A673 (cell line): Measurements from ENCODE around the gene CCM2. TPM values are rescaled to one million over a fixed set of nuclear protein-coding genes. Genes with fewer than 3 reads are reported as not detected.
"Not testable (repeated sequence)": the region's sequence is repeated elsewhere in the genome, so short reads cannot be mapped to it uniquely, and the experiment has no call there.

Source experiments
- BruUV-seq: library from RNA; stranded (reverse); fragments of 400-500 nt; replicated peaks from 2 replicates; lab custom pipeline; 2021; lab: Mats Ljungman, UMichigan
- CTCF ChIA-PET: fragments of 300-600 bp; sonication (Branson Sonifier 250); formaldehyde crosslinking; loops from one replicate; lab custom pipeline; 2022; ENCODE audit warnings: antibody characterized with exemption; lab: Charles Lee
- POLR2A ChIA-PET: fragments of 300-600 bp; sonication (Branson Sonifier 250); formaldehyde crosslinking; loops from one replicate; lab custom pipeline; 2022; ENCODE audit warnings: antibody characterized with exemption; ENCODE audit not compliant: low non-redundant PET; lab: Charles Lee
- DNase-seq: peaks from one replicate; pipeline ENCODE4 v3.0.0-alpha.2; 2015; ENCODE audit warnings: low spot score
- H3K27ac ChIP-seq: fragments of 200-600 bp; sonication (generic); 2 replicates; pipeline ENCODE4 v1.5.1; 2016; ENCODE audit warnings: mixed run types, low read depth, mild to moderate bottlenecking, mixed read lengths, antibody characterized with exemption, low read length; ENCODE audit not compliant: poor library complexity, severe bottlenecking
- H3K27me3 ChIP-seq: fragments of 200-600 bp; sonication (generic); replicated peaks from 2 replicates; pipeline ENCODE4 v1.6.1; 2017; ENCODE audit warnings: mixed run types, low read depth, mild to moderate bottlenecking, mixed read lengths, antibody characterized with exemption, low read length; ENCODE audit not compliant: insufficient read depth, poor library complexity
- H3K36me3 ChIP-seq: fragments of 200-600 bp; sonication (generic); 2 replicates; pipeline ENCODE4 v1.6.1; 2016; ENCODE audit warnings: mixed run types, mild to moderate bottlenecking, mixed read lengths, antibody characterized with exemption, low read length; ENCODE audit not compliant: insufficient read depth, poor library complexity, severe bottlenecking
- H3K4me1 ChIP-seq: fragments of 200-600 bp; sonication (generic); 2 replicates; pipeline ENCODE4 v1.6.1; 2017; ENCODE audit warnings: mixed run types, mild to moderate bottlenecking, mixed read lengths, antibody characterized with exemption, low read length; ENCODE audit not compliant: insufficient read depth, poor library complexity, severe bottlenecking
- H3K4me3 ChIP-seq: fragments of 200-600 bp; sonication (generic); 2 replicates; pipeline ENCODE4 v1.5.1; 2016; ENCODE audit warnings: low read depth, mixed run types, mild to moderate bottlenecking, mixed read lengths, low read length; ENCODE audit not compliant: poor library complexity, severe bottlenecking
- H3K9me3 ChIP-seq: fragments of 200-600 bp; sonication (generic); 2 replicates; pipeline ENCODE4 v1.6.1; 2016; ENCODE audit warnings: mixed run types, low read depth, mild to moderate bottlenecking, mixed read lengths, antibody characterized with exemption, low read length; ENCODE audit not compliant: poor library complexity, severe bottlenecking
- EZH2 ChIP-seq: fragments of 200-600 bp; sonication (generic); IDR thresholded peaks from 2 replicates; pipeline ENCODE4 v1.6.1; 2017; ENCODE audit warnings: borderline replicate concordance, low read depth, mild to moderate bottlenecking, mixed read lengths, antibody characterized with exemption, low read length; ENCODE audit not compliant: poor library complexity, severe bottlenecking
- intact Hi-C: fragments of 100-400 bp; cut with micrococcal nuclease; formaldehyde crosslinking; loops from one replicate; pipeline ENCODE4 v1.10.0; 2022; ENCODE audit not compliant: unreplicated experiment
- total RNA-seq: library from RNA; stranded (reverse); gene quantifications from 2 replicates; pipeline ENCODE4 v1.2.3, GENCODE V29; 2021
- TF ChIP-seq, protein P1 (sequence below): fragments of 300-800, 200-600 bp; sonication (generic); conservative IDR thresholded peaks from 2 replicates; pipeline ENCODE4 v1.5.1; 2017; ENCODE audit warnings: low read depth, mild to moderate bottlenecking, antibody characterized with exemption, low read length, moderate library complexity, mixed read lengths

CCM2 gene
- total RNA-seq, 1 experiment from 2014 or later = 35.2 TPM

- DNase-seq = peak; percentile 30
- Histone ChIP-seq H3K36me3 (peaks cover 1% of the 10 kb centered on the region), H3K27ac (no peak overlapping the region), H3K4me3 (no peak overlapping the region), H3K4me1 (no peaks in the 10 kb centered on the region), H3K27me3 (no peaks in the 10 kb centered on the region), H3K9me3 (peaks cover 7% of the 10 kb centered on the region)
- BruUV-seq = no TSS peak
- TF ChIP-seq, protein P1, sequence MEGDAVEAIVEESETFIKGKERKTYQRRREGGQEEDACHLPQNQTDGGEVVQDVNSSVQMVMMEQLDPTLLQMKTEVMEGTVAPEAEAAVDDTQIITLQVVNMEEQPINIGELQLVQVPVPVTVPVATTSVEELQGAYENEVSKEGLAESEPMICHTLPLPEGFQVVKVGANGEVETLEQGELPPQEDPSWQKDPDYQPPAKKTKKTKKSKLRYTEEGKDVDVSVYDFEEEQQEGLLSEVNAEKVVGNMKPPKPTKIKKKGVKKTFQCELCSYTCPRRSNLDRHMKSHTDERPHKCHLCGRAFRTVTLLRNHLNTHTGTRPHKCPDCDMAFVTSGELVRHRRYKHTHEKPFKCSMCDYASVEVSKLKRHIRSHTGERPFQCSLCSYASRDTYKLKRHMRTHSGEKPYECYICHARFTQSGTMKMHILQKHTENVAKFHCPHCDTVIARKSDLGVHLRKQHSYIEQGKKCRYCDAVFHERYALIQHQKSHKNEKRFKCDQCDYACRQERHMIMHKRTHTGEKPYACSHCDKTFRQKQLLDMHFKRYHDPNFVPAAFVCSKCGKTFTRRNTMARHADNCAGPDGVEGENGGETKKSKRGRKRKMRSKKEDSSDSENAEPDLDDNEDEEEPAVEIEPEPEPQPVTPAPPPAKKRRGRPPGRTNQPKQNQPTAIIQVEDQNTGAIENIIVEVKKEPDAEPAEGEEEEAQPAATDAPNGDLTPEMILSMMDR = no peak
- no peak for TF ChIP-seq EZH2
- ChIA-PET POLR2A (no interaction called here), CTCF (no interaction called here)
- intact Hi-C loops = no loop called here
These were observed 21.7 kb downstream of the CCM2 start for GRCh38 chr7:45021604-45022296.

DNA sequence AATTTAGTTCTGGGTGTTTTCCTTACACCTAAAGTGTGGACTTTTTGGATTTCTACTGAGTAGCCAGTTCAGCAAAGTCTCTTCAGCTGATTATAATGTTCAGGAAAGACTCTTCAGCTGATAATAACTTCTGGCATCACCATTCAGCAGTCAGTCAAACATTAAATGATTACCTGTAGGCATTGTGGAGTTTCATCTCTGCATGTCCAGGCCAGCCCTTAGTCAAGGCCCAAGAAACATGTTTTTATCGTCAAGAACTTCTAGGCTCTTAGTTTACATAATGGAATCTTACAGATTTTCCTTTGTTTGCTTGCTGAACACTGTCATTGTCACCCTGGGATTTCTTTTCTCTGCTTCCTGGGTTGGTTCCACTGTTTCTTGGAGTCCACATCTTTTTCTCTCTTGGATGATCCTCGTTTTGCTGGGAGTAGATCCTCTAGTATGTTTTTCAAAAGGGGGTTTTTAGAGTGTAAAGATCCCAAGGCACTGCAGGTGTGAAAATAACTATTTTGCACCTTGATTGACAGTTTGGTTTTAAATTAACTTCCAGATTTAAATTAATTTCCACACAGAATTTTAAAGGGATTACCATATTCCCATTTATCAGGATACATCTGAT, 24.2 kb downstream of the CCM2 start:
- CTCF ChIA-PET = no interaction called here

DNA sequence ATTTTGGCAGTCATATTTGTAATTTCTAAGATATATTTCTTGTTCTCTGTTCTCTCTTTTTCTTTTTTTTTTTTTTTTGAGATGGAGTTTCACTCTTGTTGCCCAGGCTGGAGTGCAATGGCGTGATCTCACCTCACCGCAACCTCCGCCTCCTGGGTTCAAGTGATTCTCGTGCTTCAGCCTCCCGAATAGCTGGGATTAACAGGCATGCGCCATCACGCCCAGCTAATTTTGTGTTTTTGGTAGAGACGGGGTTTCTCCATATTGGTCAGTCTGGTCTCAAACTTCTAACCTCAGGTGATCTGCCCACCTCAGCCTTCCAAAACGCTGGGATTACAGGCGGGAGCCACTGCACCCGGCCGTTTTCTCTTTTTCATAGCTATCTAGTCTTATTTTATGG, 25.5 kb downstream of the CCM2 start:
- BruUV-seq, POLR2A ChIA-PET: not testable (repeated sequence)

More for the DNA sequence above, 24.2 kb downstream of the CCM2 start:
- Histone ChIP-seq H3K27ac (no peak overlapping the region), H3K4me3 (no peak overlapping the region), H3K9me3 (peaks cover 3% of the 10 kb centered on the region), H3K4me1 (no peaks in the 10 kb centered on the region), H3K36me3 (peaks cover 3% of the 10 kb centered on the region), H3K27me3 (no peaks in the 10 kb centered on the region)
- BruUV-seq = no TSS peak
- intact Hi-C loops = no loop called here
- POLR2A ChIA-PET = no interaction called here
- TF ChIP-seq EZH2 = no peak
- TF ChIP-seq, protein P1 = no peak
- DNase-seq = no peak

More for the DNA sequence above, 25.5 kb downstream of the CCM2 start:
- H3K36me3 ChIP-seq, H3K4me1 ChIP-seq, H3K4me3 ChIP-seq, intact Hi-C loops, H3K9me3 ChIP-seq, CTCF ChIA-PET, H3K27ac ChIP-seq, DNase-seq, H3K27me3 ChIP-seq: not testable (repeated sequence)
